A204.1 (cell line): ENCODE results near the gene MMP24OS.
"Not testable (repeated sequence)": the region's sequence is repeated elsewhere in the genome, so short reads cannot be mapped to it uniquely, and the experiment has no call there.

Source experiments
- FAIRE-seq: peaks from 2 replicates; lab custom pipeline; 2012; peaks lifted over from hg19 to GRCh38; lab: Jason Lieb, UNC

The MMP24OS gene

GRCh38 chr20:35277531-35278395 is at the start of gene MMP24OS:
Gene MMP24OS, minus strand, starts transcription at chr20:35278122. Its CDS starts 193 bp downstream, at chr20:35277929.
- FAIRE-seq: no peak

- no peak for FAIRE-seq
These were observed 49.4 kb upstream of the MMP24OS start for GRCh38 chr20:35327074-35327976.

- FAIRE-seq: no peak
These were observed 48.8 kb upstream of the MMP24OS start for GRCh38 chr20:35326740-35327073.

- FAIRE-seq: no peak
These were observed 48.3 kb upstream of the MMP24OS start for GRCh38 chr20:35326021-35326739.

- FAIRE-seq: no peak
These were observed 47.5 kb upstream of the MMP24OS start for GRCh38 chr20:35325401-35325800.

GRCh38 chr20:35320396-35321126 is 42.6 kb upstream of the MMP24OS start:
- no peak for FAIRE-seq

- no peak for FAIRE-seq
These were observed 41.9 kb upstream of the MMP24OS start for GRCh38 chr20:35319871-35320197.

GRCh38 chr20:35319192-35319870 is 41.4 kb upstream of the MMP24OS start:
- no peak for FAIRE-seq

- no peak for FAIRE-seq
These were observed 40.7 kb upstream of the MMP24OS start for GRCh38 chr20:35318502-35319157.

- FAIRE-seq: no peak
These were observed 39.7 kb upstream of the MMP24OS start for GRCh38 chr20:35317416-35318210.

- no peak for FAIRE-seq
These were observed 38.2 kb upstream of the MMP24OS start for GRCh38 chr20:35316086-35316485.

GRCh38 chr20:35315632-35316020 is 37.7 kb upstream of the MMP24OS start:
- not testable (repeated sequence) for FAIRE-seq

GRCh38 chr20:35314816-35315631 is 37.1 kb upstream of the MMP24OS start:
- no peak for FAIRE-seq

- FAIRE-seq: no peak
These were observed 34.4 kb upstream of the MMP24OS start for GRCh38 chr20:35312318-35312717.

- no peak for FAIRE-seq
These were observed 33.9 kb upstream of the MMP24OS start for GRCh38 chr20:35311822-35312221.

GRCh38 chr20:35311409-35311808 is 33.5 kb upstream of the MMP24OS start:
- FAIRE-seq: no peak

GRCh38 chr20:35307666-35308653 is 30.0 kb upstream of the MMP24OS start:
- FAIRE-seq: no peak
